GM18909 (cell line): ENCODE data around the gene EEF2K.

Experiments used
- ATAC-seq: cut with Tn5 transposase; IDR thresholded peaks from one replicate; pipeline ENCODE4 v1.9.1; 2021; ENCODE audit warnings: mild to moderate bottlenecking; ENCODE audit not compliant: unreplicated experiment, poor library complexity

EEF2K gene

GRCh38 chr16:22235839-22236745 lies 30.0 kb downstream of the EEF2K start:
- no peak for ATAC-seq

GRCh38 chr16:22239131-22239805 lies 33.2 kb downstream of the EEF2K start:
- ATAC-seq = no peak

GRCh38 chr16:22240023-22240710 lies 34.1 kb downstream of the EEF2K start:
- no peak for ATAC-seq

- no peak for ATAC-seq
Measured at GRCh38 chr16:22250522-22250921, 44.4 kb downstream of the EEF2K start.

GRCh38 chr16:22252317-22252716 lies 46.2 kb downstream of the EEF2K start:
- no peak for ATAC-seq

- no peak for ATAC-seq
Measured at GRCh38 chr16:22253272-22253671, 47.2 kb downstream of the EEF2K start.

- no peak for ATAC-seq
Measured at GRCh38 chr16:22255335-22255734, 49.3 kb downstream of the EEF2K start.

- no peak for ATAC-seq
Measured at GRCh38 chr16:22257440-22257839, 51.4 kb downstream of the EEF2K start.

GRCh38 chr16:22260490-22260889 lies 54.4 kb downstream of the EEF2K start:
- ATAC-seq = no peak

- no peak for ATAC-seq
Measured at GRCh38 chr16:22262460-22262859, 56.4 kb downstream of the EEF2K start.

GRCh38 chr16:22264786-22265185 lies 58.7 kb downstream of the EEF2K start:
- ATAC-seq = no peak

- no peak for ATAC-seq
Measured at GRCh38 chr16:22265351-22265750, 59.3 kb downstream of the EEF2K start.

- no peak for ATAC-seq
Measured at GRCh38 chr16:22266546-22266945, 60.5 kb downstream of the EEF2K start.

- no peak for ATAC-seq
Measured at GRCh38 chr16:22267764-22268163, 61.7 kb downstream of the EEF2K start.

- ATAC-seq = no peak
Measured at GRCh38 chr16:22270525-22270924, 64.4 kb downstream of the EEF2K start.

GRCh38 chr16:22272870-22273650 lies 67.0 kb downstream of the EEF2K start:
- no peak for ATAC-seq

- ATAC-seq = no peak
Measured at GRCh38 chr16:22274916-22275315, 68.8 kb downstream of the EEF2K start.

GRCh38 chr16:22278441-22279230 lies 72.6 kb downstream of the EEF2K start:
- no peak for ATAC-seq

GRCh38 chr16:22282254-22282892 lies 76.3 kb downstream of the EEF2K start:
- no peak for ATAC-seq
